Spinal cord (tissue), 10 donors: ENCODE data around the gene NKAP. TPM values are rescaled to one million over a fixed set of nuclear protein-coding genes. Genes with fewer than 3 reads are reported as not detected.

Experiments
- DNase-seq, 6 donors: peaks; one replicate each; pipeline versions ENCODE4 v3.0.0 to v3.0.0-alpha.2; 2013 to 2015; ENCODE audit warnings: low spot score in 6 of 6, low read depth in 4 of 6
- H3K27ac ChIP-seq: one replicate; pipeline ENCODE4 v1.5.1; 2013; ENCODE audit warnings: low read depth, low read length, control low read depth
- H3K27me3 ChIP-seq: one replicate; pipeline ENCODE4 v1.6.1; 2013; ENCODE audit warnings: low read length; ENCODE audit not compliant: control insufficient read depth, insufficient read depth
- H3K36me3 ChIP-seq: one replicate; pipeline ENCODE4 v1.6.1; 2013; ENCODE audit warnings: low read length; ENCODE audit not compliant: control insufficient read depth, insufficient read depth
- H3K4me1 ChIP-seq: one replicate; pipeline ENCODE4 v1.6.1; 2013; ENCODE audit warnings: low read length; ENCODE audit not compliant: control insufficient read depth, insufficient read depth
- H3K4me3 ChIP-seq: one replicate; pipeline ENCODE4 v1.5.1; 2013; ENCODE audit warnings: low read depth, low read length, control low read depth
- H3K9me3 ChIP-seq: one replicate; pipeline ENCODE4 v1.6.1; 2013; ENCODE audit warnings: low read length; ENCODE audit not compliant: control insufficient read depth, insufficient read depth
- WGBS: methylation state at CpG from one replicate; pipeline ENCODE4 v1.1.5; 2013; ENCODE audit warnings: missing lambda C conversion rate; ENCODE audit not compliant: insufficient coverage; 5-methylcytosine and 5-hydroxymethylcytosine counted together
- long read RNA-seq, 4 donors: transcript quantifications; one replicate each; lab custom pipeline, GENCODE V29; 2026
- polyA plus RNA-seq, 2 donors: library from polyadenylated mRNA; unstranded; fragments of 120-200 nt; gene quantifications; one replicate each; pipeline ENCODE4 v1.2.1, GENCODE V29; 2013; ENCODE audit not compliant: insufficient read length in 2 of 2
- total RNA-seq, 2 donors: library from RNA; depleted of rRNA in 1 of 2; stranded (reverse); fragments of 120-200 nt in 1 of 2; fragments of >200 nt in 1 of 2; gene quantifications; one replicate each; pipeline versions ENCODE4 v1.2.3 to v1.2.4, GENCODE V29; 2013 to 2014
- donor health status: healthy.

The NKAP gene
- total RNA-seq (1 to 10 TPM; 8.9 to 9.8 TPM), polyA plus RNA-seq (10 to 100 TPM; 13.5 to 14.5 TPM)
- long read RNA-seq, donor 1, full-length matches to known transcripts, result 5 of 5 reads
- long read RNA-seq, donor 1, partial matches to known transcripts, result 0 of 5 reads
- long read RNA-seq, donor 1, other reads (novel, unspliced or antisense), result 0 of 5 reads
- long read RNA-seq, donor 2, partial matches to known transcripts, result 0 of 1 reads
- long read RNA-seq, donor 2, other reads (novel, unspliced or antisense), result 0 of 1 reads
- long read RNA-seq, donor 3, full-length matches to known transcripts, result 1 of 1 reads
- long read RNA-seq, donor 3, partial matches to known transcripts, result 0 of 1 reads
- long read RNA-seq, donor 3, other reads (novel, unspliced or antisense), result 0 of 1 reads
- long read RNA-seq, donor 4, full-length matches to known transcripts, result 3 of 15 reads
- long read RNA-seq, donor 4, partial matches to known transcripts, result 12 of 15 reads
- long read RNA-seq, donor 4, other reads (novel, unspliced or antisense), result 0 of 15 reads

- peak within 1 kb of the TSS; percentile 80 for H3K4me3 ChIP-seq
- peak within 1 kb of the TSS; percentile 92 for H3K27ac ChIP-seq
- peak; percentile 73 to 96 (median 82) for DNase-seq
- no peaks in the 10 kb centered on the region for H3K27me3 ChIP-seq
- peaks cover 11% of the 10 kb centered on the region for H3K4me1 ChIP-seq
- H3K9me3 ChIP-seq, result no peaks in the 10 kb centered on the region
- no peaks in the 10 kb centered on the region for H3K36me3 ChIP-seq
- WGBS, result 22% methylated on average over 56 of the region's 59 CpGs
These were observed at the start of gene NKAP for GRCh38 chrX:119943185-119943988. TSS of gene NKAP (minus strand) at chrX:119943751. CDS start at chrX:119943605, 146 bp downstream.

- Histone ChIP-seq H3K4me1 (peaks cover 12% of the 10 kb centered on the region), H3K27me3 (peaks cover 76% of the 10 kb centered on the region), H3K27ac (no peak overlapping the region), H3K9me3 (peaks cover 2% of the 10 kb centered on the region), H3K4me3 (no peak overlapping the region), H3K36me3 (no peaks in the 10 kb centered on the region)
- no peak for DNase-seq
- 16% methylated on average over 36 of the region's 48 CpGs for WGBS
These were observed 47.6 kb upstream of the NKAP start for GRCh38 chrX:119991005-119991787.

- Histone ChIP-seq H3K9me3 (peaks cover 2% of the 10 kb centered on the region), H3K27me3 (peaks cover 70% of the 10 kb centered on the region), H3K36me3 (no peaks in the 10 kb centered on the region), H3K27ac (no peak overlapping the region), H3K4me3 (no peak overlapping the region), H3K4me1 (peaks cover 12% of the 10 kb centered on the region)
- 16% methylated on average over 34 of the region's 34 CpGs for WGBS
- no peak for DNase-seq
These were observed 47.0 kb upstream of the NKAP start for GRCh38 chrX:119990556-119991004.

- peaks cover 64% of the 10 kb centered on the region for H3K27me3 ChIP-seq
- H3K4me3 ChIP-seq, result no peak overlapping the region
- H3K36me3 ChIP-seq, result no peaks in the 10 kb centered on the region
- H3K4me1 ChIP-seq, result peaks cover 12% of the 10 kb centered on the region
- H3K9me3 ChIP-seq, result peaks cover 2% of the 10 kb centered on the region
- DNase-seq, result no peak
- H3K27ac ChIP-seq, result no peak overlapping the region
- 26% methylated on average over 18 of the region's 18 CpGs for WGBS
These were observed 46.5 kb upstream of the NKAP start for GRCh38 chrX:119989905-119990555.

- H3K27me3 ChIP-seq, result peaks cover 29% of the 10 kb centered on the region
- no peak overlapping the region for H3K27ac ChIP-seq
- H3K9me3 ChIP-seq, result peaks cover 2% of the 10 kb centered on the region
- DNase-seq, result no peak
- H3K4me1 ChIP-seq, result peaks cover 8% of the 10 kb centered on the region
- no peak overlapping the region for H3K4me3 ChIP-seq
- H3K36me3 ChIP-seq, result no peaks in the 10 kb centered on the region
- no CpG with 5 or more reads among the region's 3 CpGs for WGBS
These were observed 42.7 kb upstream of the NKAP start for GRCh38 chrX:119986203-119986602.

GRCh38 chrX:119984652-119985051, 41.1 kb upstream of the NKAP start:
- Histone ChIP-seq H3K4me1 (no peaks in the 10 kb centered on the region), H3K27me3 (peaks cover 13% of the 10 kb centered on the region), H3K36me3 (no peaks in the 10 kb centered on the region), H3K4me3 (no peak overlapping the region), H3K27ac (no peak overlapping the region), H3K9me3 (no peaks in the 10 kb centered on the region)
- no peak for DNase-seq
- WGBS, result 59% methylated on average over 4 of the region's 5 CpGs

GRCh38 chrX:119983494-119983893, 39.9 kb upstream of the NKAP start:
- Histone ChIP-seq H3K4me3 (no peak overlapping the region), H3K4me1 (no peaks in the 10 kb centered on the region), H3K27me3 (peaks cover 2% of the 10 kb centered on the region), H3K36me3 (no peaks in the 10 kb centered on the region), H3K27ac (no peak overlapping the region), H3K9me3 (no peaks in the 10 kb centered on the region)
- WGBS, result no CpG with 5 or more reads among the region's 2 CpGs
- no peak for DNase-seq

GRCh38 chrX:119982145-119982544, 38.6 kb upstream of the NKAP start:
- H3K4me1 ChIP-seq, result no peaks in the 10 kb centered on the region
- no peak for DNase-seq
- WGBS, result 57% methylated on average over 1 of the region's 3 CpGs
- no peaks in the 10 kb centered on the region for H3K9me3 ChIP-seq
- no peaks in the 10 kb centered on the region for H3K27me3 ChIP-seq
- H3K27ac ChIP-seq, result no peak overlapping the region
- no peak overlapping the region for H3K4me3 ChIP-seq
- no peaks in the 10 kb centered on the region for H3K36me3 ChIP-seq
